ENCODE results near the gene CELA3A. TPM values are rescaled to one million over a fixed set of nuclear protein-coding genes. Genes with fewer than 3 reads are reported as not detected.
"Not testable (repeated sequence)": the region's sequence is repeated elsewhere in the genome, so short reads cannot be mapped to it uniquely, and the experiment has no call there.

Gene CELA3A
- total RNA-seq, 1 donor, result not detected

DNA sequence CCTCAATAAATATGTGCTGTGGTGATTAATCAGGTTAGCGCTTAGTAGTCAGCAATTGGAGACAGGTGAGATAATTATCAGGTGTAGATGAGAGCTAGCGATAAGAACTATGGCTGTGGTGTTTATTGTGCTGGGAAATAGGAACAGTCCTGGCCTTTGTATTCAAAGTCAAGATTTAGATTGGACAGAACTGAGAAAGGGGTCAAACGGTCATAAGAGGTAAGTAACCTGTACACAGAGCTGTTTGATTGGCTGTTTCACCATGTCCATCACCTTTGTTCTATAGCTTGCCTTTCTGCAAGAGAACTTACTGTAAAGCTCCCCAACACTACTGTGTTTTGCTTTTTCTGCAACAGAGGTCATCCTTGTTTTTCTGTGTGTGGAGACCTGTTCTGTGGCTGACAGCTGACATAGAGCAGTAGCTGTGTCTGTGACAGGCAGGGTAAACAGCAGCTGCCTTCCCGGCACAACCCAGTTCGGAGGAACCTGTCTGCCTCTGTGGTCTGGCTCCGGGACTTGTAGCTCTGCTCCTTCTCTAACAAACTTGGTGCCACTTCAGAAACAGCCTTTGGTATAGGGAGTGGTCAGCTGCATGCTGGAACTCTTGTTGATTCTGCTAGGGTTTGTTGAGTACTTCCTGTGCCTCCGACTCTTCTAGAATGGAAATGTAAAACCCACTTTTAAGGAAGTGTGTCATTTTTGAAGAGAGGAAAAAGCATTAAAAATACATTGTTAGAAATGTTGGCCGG is 29.9 kb downstream of the CELA3A start:
- TF ChIP-seq CTCF (IDR thresholded peaks at IDR 0.05; ENCODE audit: extremely low read depth, low read depth, low read length), result no peak
- H3K36me3 ChIP-seq (ENCODE audit: insufficient read depth, low read length), result no peaks in the 10 kb centered on the region
- H2AFZ ChIP-seq (ENCODE audit: low read length), result no peak overlapping the region
- no peak overlapping the region for H3K4me2 ChIP-seq (ENCODE audit: insufficient read depth, low read length)
- H4K20me1 ChIP-seq (ENCODE audit: insufficient read depth, low read length), result no peaks in the 10 kb centered on the region
- H3K9me3 ChIP-seq (ENCODE audit: low read depth, low read length), result no peaks in the 10 kb centered on the region
- no peaks in the 10 kb centered on the region for H3K27me3 ChIP-seq (ENCODE audit: insufficient read depth, low read length)
- no peak for DNase-seq (ENCODE audit: insufficient read length, low spot score, missing footprints)
- no peak overlapping the region for H3K4me3 ChIP-seq (ENCODE audit: insufficient read depth, low read length)
- no peak overlapping the region for H3K27ac ChIP-seq (ENCODE audit: low read depth, low read length)
- peaks cover 2% of the 10 kb centered on the region for H3K4me1 ChIP-seq (ENCODE audit: insufficient read depth, low read length)
- H3K79me2 ChIP-seq (ENCODE audit: insufficient read depth, low read length), result peaks cover 2% of the 10 kb centered on the region

DNA sequence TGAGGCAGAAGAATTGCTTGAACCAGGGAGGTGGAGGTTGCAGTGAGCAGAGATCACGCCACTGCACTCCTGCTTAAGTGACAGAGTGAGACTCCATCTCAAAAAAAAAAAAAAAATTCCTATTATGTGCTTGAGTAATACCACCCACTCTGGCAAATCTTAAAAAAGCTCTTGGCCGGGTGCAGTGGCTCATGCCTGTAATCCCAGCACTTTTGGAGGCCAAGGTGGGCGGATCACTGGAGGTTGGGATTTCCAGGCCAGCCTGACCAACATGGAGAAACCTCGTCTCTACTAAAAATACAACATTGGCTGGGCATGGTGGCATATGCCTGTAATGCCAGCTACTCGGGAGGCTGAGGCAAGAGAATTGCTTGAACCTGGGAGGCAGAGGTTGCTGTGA is 33.4 kb downstream of the CELA3A start:
- H3K27ac ChIP-seq (ENCODE audit: low read depth, low read length); H3K4me2 ChIP-seq (ENCODE audit: insufficient read depth, low read length); H2AFZ ChIP-seq (ENCODE audit: low read length); H3K36me3 ChIP-seq (ENCODE audit: insufficient read depth, low read length); H4K20me1 ChIP-seq (ENCODE audit: insufficient read depth, low read length); H3K9me3 ChIP-seq (ENCODE audit: low read depth, low read length); DNase-seq (ENCODE audit: insufficient read length, low spot score, missing footprints); H3K4me1 ChIP-seq (ENCODE audit: insufficient read depth, low read length); H3K4me3 ChIP-seq (ENCODE audit: insufficient read depth, low read length); H3K79me2 ChIP-seq (ENCODE audit: insufficient read depth, low read length); H3K27me3 ChIP-seq (ENCODE audit: insufficient read depth, low read length): not testable (repeated sequence)

DNA sequence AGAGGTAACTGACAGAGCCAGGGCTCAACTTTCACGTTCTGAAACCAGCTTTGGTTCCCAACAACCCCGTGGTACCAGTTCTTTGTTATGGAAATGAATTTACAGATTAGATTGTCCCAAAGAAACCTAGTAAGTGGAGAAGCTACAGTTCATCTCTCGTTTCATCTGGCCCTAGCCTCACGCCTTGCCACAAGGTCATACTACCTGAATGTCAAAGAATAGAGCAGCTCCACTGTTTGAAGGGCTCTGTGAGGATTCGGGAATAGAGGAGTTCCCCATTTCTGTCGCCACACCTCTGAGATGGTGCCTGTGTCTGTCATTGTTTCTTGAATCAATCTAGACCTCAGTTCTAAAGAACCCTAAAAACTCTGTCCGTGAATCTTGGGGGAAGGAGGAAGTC is 36.1 kb downstream of the CELA3A start:
- Histone ChIP-seq H3K27me3 (ENCODE audit: insufficient read depth, low read length) (no peaks in the 10 kb centered on the region), H3K4me2 (ENCODE audit: insufficient read depth, low read length) (no peak overlapping the region), H3K36me3 (ENCODE audit: insufficient read depth, low read length) (no peaks in the 10 kb centered on the region), H3K27ac (ENCODE audit: low read depth, low read length) (no peak overlapping the region), H3K4me1 (ENCODE audit: insufficient read depth, low read length) (no peaks in the 10 kb centered on the region), H3K4me3 (ENCODE audit: insufficient read depth, low read length) (no peak overlapping the region), H4K20me1 (ENCODE audit: insufficient read depth, low read length) (no peaks in the 10 kb centered on the region), H3K79me2 (ENCODE audit: insufficient read depth, low read length) (no peaks in the 10 kb centered on the region), H3K9me3 (ENCODE audit: low read depth, low read length) (no peaks in the 10 kb centered on the region), H2AFZ (ENCODE audit: low read length) (peak overlapping the region; percentile 49)
- TF ChIP-seq CTCF (IDR thresholded peaks at IDR 0.05; ENCODE audit: extremely low read depth, low read depth, low read length), result no peak
- no peak for DNase-seq (ENCODE audit: insufficient read length, low spot score, missing footprints)

DNA sequence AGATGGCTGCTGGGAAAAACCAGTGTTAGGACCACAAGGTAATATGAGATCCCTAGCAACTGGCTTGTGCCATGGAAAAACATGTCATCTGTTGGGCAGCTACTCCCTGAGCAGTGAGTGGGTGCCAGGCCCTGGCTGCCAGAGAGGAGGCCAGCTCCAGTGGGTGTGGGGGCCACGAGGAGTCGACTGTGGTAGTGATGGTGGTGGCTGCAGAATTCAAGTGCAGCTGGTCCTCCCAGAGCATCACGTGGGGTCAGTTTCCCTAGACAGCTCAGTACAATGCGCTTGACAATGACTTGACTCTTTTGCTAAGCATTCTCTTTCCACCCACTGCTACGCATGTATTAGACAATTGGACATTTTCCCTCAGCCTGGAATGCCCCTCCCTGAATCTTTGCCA is 36.6 kb downstream of the CELA3A start:
- no peak for DNase-seq (ENCODE audit: insufficient read length, low spot score, missing footprints)
- H3K4me3 ChIP-seq (ENCODE audit: insufficient read depth, low read length), result no peak overlapping the region
- TF ChIP-seq CTCF (IDR thresholded peaks at IDR 0.05; ENCODE audit: extremely low read depth, low read depth, low read length), result no peak
- no peaks in the 10 kb centered on the region for H3K79me2 ChIP-seq (ENCODE audit: insufficient read depth, low read length)
- no peaks in the 10 kb centered on the region for H3K36me3 ChIP-seq (ENCODE audit: insufficient read depth, low read length)
- H3K27me3 ChIP-seq (ENCODE audit: insufficient read depth, low read length), result no peaks in the 10 kb centered on the region
- no peak overlapping the region for H2AFZ ChIP-seq (ENCODE audit: low read length)
- H4K20me1 ChIP-seq (ENCODE audit: insufficient read depth, low read length), result no peaks in the 10 kb centered on the region
- no peak overlapping the region for H3K27ac ChIP-seq (ENCODE audit: low read depth, low read length)
- H3K4me2 ChIP-seq (ENCODE audit: insufficient read depth, low read length), result no peak overlapping the region
- no peaks in the 10 kb centered on the region for H3K9me3 ChIP-seq (ENCODE audit: low read depth, low read length)
- H3K4me1 ChIP-seq (ENCODE audit: insufficient read depth, low read length), result no peaks in the 10 kb centered on the region
